GM03348 (cell line): Measurements from ENCODE around the gene UCN3.
"Not testable (repeated sequence)": the region's sequence is repeated elsewhere in the genome, so short reads cannot be mapped to it uniquely, and the experiment has no call there.

Experiments used
- DNase-seq: peaks from one replicate; pipeline ENCODE4 v3.0.0; 2012; ENCODE audit warnings: low spot score

Gene UCN3

GRCh38 chr10:5369362-5370158 lies 4.8 kb downstream of the UCN3 start:
- no peak for DNase-seq

GRCh38 chr10:5370493-5371352 lies 6.0 kb downstream of the UCN3 start:
- no peak for DNase-seq

GRCh38 chr10:5373307-5373706 lies 8.5 kb downstream of the UCN3 start:
- no peak for DNase-seq

- no peak for DNase-seq
Observed at GRCh38 chr10:5373891-5374611, 9.3 kb downstream of the UCN3 start.

GRCh38 chr10:5376450-5376849 lies 11.7 kb downstream of the UCN3 start:
- no peak for DNase-seq

- DNase-seq: not testable (repeated sequence)
Observed at GRCh38 chr10:5379202-5379601, 14.4 kb downstream of the UCN3 start.

- not testable (repeated sequence) for DNase-seq
Observed at GRCh38 chr10:5380395-5380794, 15.6 kb downstream of the UCN3 start.

- DNase-seq: no peak
Observed at GRCh38 chr10:5381187-5381586, 16.4 kb downstream of the UCN3 start.

GRCh38 chr10:5385224-5385623 lies 20.5 kb downstream of the UCN3 start:
- DNase-seq: no peak

GRCh38 chr10:5387169-5387568 lies 22.4 kb downstream of the UCN3 start:
- no peak for DNase-seq

- DNase-seq: no peak
Observed at GRCh38 chr10:5390607-5391205, 25.9 kb downstream of the UCN3 start.

- DNase-seq: no peak
Observed at GRCh38 chr10:5391790-5392189, 27.0 kb downstream of the UCN3 start.

GRCh38 chr10:5393529-5393928 lies 28.8 kb downstream of the UCN3 start:
- no peak for DNase-seq

- DNase-seq: no peak
Observed at GRCh38 chr10:5395168-5395567, 30.4 kb downstream of the UCN3 start.

GRCh38 chr10:5396556-5397300 lies 32.0 kb downstream of the UCN3 start:
- DNase-seq: no peak

- DNase-seq: no peak
Observed at GRCh38 chr10:5399332-5399731, 34.6 kb downstream of the UCN3 start.

GRCh38 chr10:5400468-5401240 lies 35.9 kb downstream of the UCN3 start:
- no peak for DNase-seq

GRCh38 chr10:5402798-5403197 lies 38.0 kb downstream of the UCN3 start:
- DNase-seq: no peak

- DNase-seq: no peak
Observed at GRCh38 chr10:5404208-5405041, 39.7 kb downstream of the UCN3 start, which contains the start of gene TUBAL3. Gene TUBAL3, minus strand, starts transcription at chr10:5404828. Its CDS starts 36 bp downstream, at chr10:5404792.

GRCh38 chr10:5406918-5407317 lies 42.2 kb downstream of the UCN3 start:
- no peak for DNase-seq
